GM10248 (cell line): ENCODE data around the gene GRIA2.

ENCODE experiments used
- CTCF ChIA-PET: fragments of 300-600 bp; sonication (Branson Sonifier 250); formaldehyde crosslinking; extraction: SDS; loops from one replicate; lab custom pipeline; 2021; ENCODE audit warnings: antibody characterized with exemption; lab: Yijun Ruan, JAX
- POLR2A ChIA-PET: fragments of 350-650 bp; sonication (Branson Sonifier 250); formaldehyde crosslinking; extraction: SDS; loops from one replicate; lab custom pipeline; 2020; ENCODE audit warnings: antibody characterized with exemption; lab: Yijun Ruan, JAX
- DNase-seq: peaks from one replicate; pipeline ENCODE4 v3.0.0; 2012; ENCODE audit errors: extremely low spot score
- CTCF ChIP-seq: IDR thresholded peaks from 2 replicates; pipeline ENCODE4 v1.5.1; 2012; ENCODE audit warnings: mild to moderate bottlenecking, low read depth; ENCODE audit errors: extremely low read depth, missing control alignments, control extremely low read depth

GRIA2 gene

GRCh38 chr4:157372154-157372553, 151.6 kb downstream of the GRIA2 start:
- POLR2A ChIA-PET: no interaction called here
- CTCF ChIA-PET: interaction anchor here (0.7 kb wide), 1 partner anchor 10 kb away, joined by 3 read pairs; no protein-coding TSS in a partner anchor
- DNase-seq: no peak
- TF ChIP-seq CTCF: no peak

- TF ChIP-seq CTCF: no peak
- no peak for DNase-seq
- POLR2A ChIA-PET: no interaction called here
- CTCF ChIA-PET: interaction anchor here (1.0 kb wide), 1 partner anchor 11 kb away, joined by 3 read pairs; no protein-coding TSS in a partner anchor
Measured at GRCh38 chr4:157372567-157372966, 152.0 kb downstream of the GRIA2 start.

GRCh38 chr4:157389741-157390140, 169.2 kb downstream of the GRIA2 start:
- no peak for DNase-seq
- ChIA-PET POLR2A (no interaction called here), CTCF (no interaction called here)
- TF ChIP-seq CTCF: no peak

DNA sequence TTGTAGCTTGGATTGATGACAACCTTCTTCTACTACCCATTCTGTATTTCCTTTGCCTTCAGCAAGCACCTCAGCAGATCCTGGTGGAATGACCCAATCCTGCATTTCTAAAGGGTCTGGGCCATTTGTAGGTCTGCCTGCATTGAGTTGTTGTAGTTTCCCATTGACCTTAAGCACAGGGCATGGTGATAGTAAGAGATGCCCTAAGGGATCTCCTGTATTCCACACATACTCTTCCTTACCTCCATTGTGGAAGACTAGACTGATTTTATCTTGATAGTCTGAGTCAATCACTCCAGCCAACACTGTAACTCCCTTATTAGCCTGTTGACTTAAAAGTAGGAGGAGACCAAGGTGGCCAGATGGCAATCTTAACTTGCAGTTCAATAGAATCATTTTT, 184.5 kb downstream of the GRIA2 start:
- ChIA-PET CTCF (no interaction called here), POLR2A (no interaction called here)
- no peak for DNase-seq
- no peak for TF ChIP-seq CTCF
